B cell (primary cell): ENCODE results near the gene RUFY4. TPM values are rescaled to one million over a fixed set of nuclear protein-coding genes. Genes with fewer than 3 reads are reported as not detected.

Experiments used
- ATAC-seq: fragments of 200-7000 bp; cut with Tn5 transposase; one replicate; pipeline ENCODE4 v1.10.0; 2021; ENCODE audit warnings: low read depth, mild to moderate bottlenecking, moderate number of reproducible peaks, moderate library complexity
- CTCF ChIA-PET: fragments of 350-600 bp; sonication (Branson Sonifier 250); formaldehyde crosslinking; loops from one replicate; lab custom pipeline; 2021; ENCODE audit warnings: antibody characterized with exemption, inconsistent platforms; lab: Charles Lee
- POLR2A ChIA-PET: fragments of 350-600 bp; sonication (Branson Sonifier 250); formaldehyde crosslinking; loops from one replicate; lab custom pipeline; 2021; ENCODE audit warnings: antibody characterized with exemption; lab: Charles Lee
- DNase-seq: peaks from one replicate; pipeline ENCODE4 v3.0.0; 2013
- H2AFZ ChIP-seq: 2 replicates; pipeline ENCODE4 v1.6.1; 2012; ENCODE audit warnings: mild to moderate bottlenecking, low read depth, low read length; ENCODE audit not compliant: insufficient read depth, poor library complexity, severe bottlenecking
- H3K27ac ChIP-seq, 2 donors: 1 replicate in 1 of 2; 2 replicates in 1 of 2; pipeline ENCODE4 v1.5.1; 2012 to 2013; ENCODE audit warnings: low read length in 2 of 2, mild to moderate bottlenecking in 2 of 2, moderate library complexity in 1 of 2
- H3K27me3 ChIP-seq, 4 experiments: fragments of 200-600 bp in 1 of 4; sonication (generic) in 1 of 4; replicated peaks in 1 of 4; 1 replicate in 2 of 4; 2 replicates in 2 of 4; pipeline versions ENCODE4 v1.6.1 to v1.7.0; 2013 to 2016; ENCODE audit warnings: low read length in 3 of 4, mild to moderate bottlenecking in 2 of 4, mixed read lengths in 1 of 4, moderate library complexity in 1 of 4; ENCODE audit not compliant: insufficient read depth in 4 of 4, control insufficient read depth in 3 of 4; ENCODE audit errors: control extremely low read depth in 1 of 4
- H3K36me3 ChIP-seq, 2 experiments: replicated peaks in 1 of 2; 1 replicate in 1 of 2; 2 replicates in 1 of 2; pipeline versions ENCODE4 v1.6.1 to v1.7.1; 2013; ENCODE audit warnings: low read length in 1 of 2; ENCODE audit not compliant: insufficient read depth in 2 of 2, control insufficient read depth in 1 of 2; ENCODE audit errors: control extremely low read depth in 1 of 2, extremely low read depth in 1 of 2
- H3K4me1 ChIP-seq, 2 donors: fragments of 200-600 bp in 1 of 2; sonication (generic) in 1 of 2; 1 replicate in 1 of 2; 2 replicates in 1 of 2; pipeline versions ENCODE4 v1.5.1 to v1.6.1; 2013 to 2017; ENCODE audit warnings: low read length in 2 of 2; ENCODE audit not compliant: control insufficient read depth in 2 of 2, insufficient read depth in 2 of 2
- H3K4me2 ChIP-seq: replicated peaks from 2 replicates; pipeline ENCODE3; 2012; ENCODE audit warnings: mild to moderate bottlenecking, low read depth, low read length; ENCODE audit not compliant: poor library complexity, severe bottlenecking
- H3K4me3 ChIP-seq, 5 experiments: fragments of 200-600 bp in 1 of 5; sonication (generic) in 1 of 5; 1 replicate in 3 of 5; 2 replicates in 2 of 5; pipeline versions ENCODE4 v1.5.1 to v1.7.0; 2011 to 2016; ENCODE audit warnings: low read length in 4 of 5, mild to moderate bottlenecking in 4 of 5, low read depth in 2 of 5, control low read depth in 1 of 5, moderate library complexity in 1 of 5; ENCODE audit not compliant: insufficient read depth in 1 of 5; ENCODE audit errors: control extremely low read depth in 1 of 5, extremely low read depth in 1 of 5
- H3K79me2 ChIP-seq: fragments of 200-600 bp; sonication (generic); one replicate; pipeline ENCODE4 v1.6.0; 2016; ENCODE audit warnings: low read length; ENCODE audit not compliant: control insufficient read depth, insufficient read depth
- H3K9ac ChIP-seq: fragments of 200-600 bp; sonication (generic); 2 replicates; pipeline ENCODE4 v1.6.1; 2017; ENCODE audit warnings: mild to moderate bottlenecking, low read length, moderate library complexity
- H3K9me3 ChIP-seq, 3 donors: one replicate each; pipeline versions ENCODE4 v1.6.1 to v1.7.1; 2013; ENCODE audit warnings: low read length in 2 of 3; ENCODE audit not compliant: control insufficient read depth in 2 of 3, insufficient read depth in 1 of 3; ENCODE audit errors: control extremely low read depth in 1 of 3
- H4K20me1 ChIP-seq: 2 replicates; pipeline ENCODE4 v1.6.0; 2012; ENCODE audit warnings: mild to moderate bottlenecking, low read length; ENCODE audit not compliant: insufficient read depth, control insufficient read depth, poor library complexity, severe bottlenecking
- H3K27ac Mint-ChIP-seq: one replicate; pipeline ENCODE4 v1.8.0; 2021; ENCODE audit warnings: mixed read lengths
- H3K27me3 Mint-ChIP-seq: one replicate; pipeline ENCODE4 v1.8.0; 2021; ENCODE audit warnings: mixed read lengths
- H3K4me1 Mint-ChIP-seq: one replicate; pipeline ENCODE4 v1.8.0; 2021; ENCODE audit warnings: mixed read lengths
- H3K4me3 Mint-ChIP-seq: one replicate; pipeline ENCODE4 v1.8.0; 2021; ENCODE audit warnings: mixed read lengths
- H3K9me3 Mint-ChIP-seq: one replicate; pipeline ENCODE4 v1.8.0; 2022; ENCODE audit warnings: mixed read lengths; ENCODE audit not compliant: insufficient read depth
- CTCF ChIP-seq: fragments of 200-600 bp; IDR thresholded peaks from one replicate; pipeline ENCODE4 v1.8.0; 2022; ENCODE audit warnings: antibody characterized with exemption, mild to moderate bottlenecking
- EZH2 ChIP-seq: IDR thresholded peaks from 2 replicates; pipeline ENCODE4 v1.6.1; 2012; ENCODE audit warnings: borderline replicate concordance, low read depth, mild to moderate bottlenecking, moderate library complexity, low read length; ENCODE audit not compliant: insufficient read depth, poor library complexity, severe bottlenecking
- WGBS: methylation state at CpG from one replicate; pipeline ENCODE4 v1.1.5; 2013; ENCODE audit warnings: missing lambda C conversion rate; ENCODE audit not compliant: insufficient coverage; 5-methylcytosine and 5-hydroxymethylcytosine counted together
- intact Hi-C: fragments of 100-400 bp; cut with micrococcal nuclease; formaldehyde crosslinking; loops from one replicate; pipeline ENCODE4 v1.10.0; 2022
- polyA plus RNA-seq: library from polyadenylated mRNA; depleted of rRNA; stranded (reverse); fragments of >200 nt; gene quantifications from 2 replicates; pipeline ENCODE4 v1.2.3, GENCODE V29; 2012
- total RNA-seq, 2 donors: library from RNA; stranded (reverse); fragments of 120-200 nt in 1 of 2; gene quantifications; 1 replicate in 1 of 2; 2 replicates in 1 of 2; pipeline versions ENCODE4 v1.2.3 to v1.2.4, GENCODE V29; 2013 to 2022

RUFY4 gene
- total and polyA plus RNA-seq, 2 donors (not counting 1 experiment from before 2014, with no cell fraction given) = 0.34 TPM; not detected in 1

- intact Hi-C loops = no loop called here
- CTCF ChIA-PET = no interaction called here
- no peaks in the 10 kb centered on the region for H3K9me3 ChIP-seq
Measured at GRCh38 chr2:218060118-218060517, 8.9 kb upstream of the RUFY4 start.

More at GRCh38 chr2:218060118-218060517, 8.9 kb upstream of the RUFY4 start:
- Histone ChIP-seq H2AFZ (no peak overlapping the region), H3K79me2 (no peaks in the 10 kb centered on the region), H4K20me1 (no peaks in the 10 kb centered on the region), H3K27ac (no peak overlapping the region), H3K9ac (no peak overlapping the region), H3K4me3 (no peak overlapping the region), H3K27me3 (peaks cover 0 to 7% (median 0%) of the 10 kb centered on the region in 4 experiments), H3K4me2 (no peak overlapping the region), H3K36me3 (no peaks in the 10 kb centered on the region), H3K4me1 (peaks cover 3 to 12% of the 10 kb centered on the region in 2 donors)
- Mint-ChIP-seq H3K4me1 (peaks cover 11% of the 10 kb centered on the region), H3K9me3 (no peaks in the 10 kb centered on the region), H3K4me3 (no peak overlapping the region), H3K27ac (no peak overlapping the region), H3K27me3 (peaks cover 30% of the 10 kb centered on the region)
- DNase-seq = no peak
- ATAC-seq = no peak
- POLR2A ChIA-PET = no interaction called here
- no peak for TF ChIP-seq EZH2
- no peak for TF ChIP-seq CTCF
- WGBS = 66% methylated on average over 5 of the region's 5 CpGs
